Measurements from ENCODE around the gene EVL.

EVL gene

DNA sequence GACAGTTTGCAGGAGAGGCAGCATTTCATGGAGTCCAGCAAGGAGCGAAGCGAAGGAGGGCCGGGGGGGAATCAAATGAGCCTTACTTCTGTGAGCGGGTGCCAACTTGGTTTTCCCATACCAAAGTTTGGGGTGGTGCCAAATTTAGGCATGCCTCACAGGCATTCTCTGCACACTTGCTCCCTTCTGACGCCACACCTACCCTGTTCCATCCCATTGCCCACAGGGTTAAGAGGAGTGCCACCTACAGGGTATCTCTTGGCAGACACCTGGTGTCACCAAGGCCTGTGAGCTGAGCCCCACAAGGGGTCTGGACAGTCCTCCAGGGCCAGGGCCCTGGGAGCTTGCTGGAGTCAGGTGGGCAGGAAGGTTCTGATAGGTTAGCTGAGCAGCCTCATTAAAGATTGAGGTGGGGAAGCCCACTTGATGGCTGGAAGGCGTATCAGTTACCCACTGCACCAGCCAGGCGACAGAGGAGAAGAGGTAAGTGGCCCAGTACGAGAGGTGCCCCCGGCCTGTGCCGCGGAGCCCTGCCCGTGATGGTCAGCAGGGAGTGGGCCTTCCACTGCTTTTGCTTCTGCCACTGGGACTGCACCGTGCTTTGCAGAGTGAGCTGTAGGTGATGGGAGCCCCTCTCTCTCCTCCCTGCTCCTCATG, 49.0 kb downstream of the EVL start:
- DNase-seq, result no peak

GRCh38 chr14:100115236-100115635, 50.0 kb downstream of the EVL start:
- no peak for DNase-seq

DNA sequence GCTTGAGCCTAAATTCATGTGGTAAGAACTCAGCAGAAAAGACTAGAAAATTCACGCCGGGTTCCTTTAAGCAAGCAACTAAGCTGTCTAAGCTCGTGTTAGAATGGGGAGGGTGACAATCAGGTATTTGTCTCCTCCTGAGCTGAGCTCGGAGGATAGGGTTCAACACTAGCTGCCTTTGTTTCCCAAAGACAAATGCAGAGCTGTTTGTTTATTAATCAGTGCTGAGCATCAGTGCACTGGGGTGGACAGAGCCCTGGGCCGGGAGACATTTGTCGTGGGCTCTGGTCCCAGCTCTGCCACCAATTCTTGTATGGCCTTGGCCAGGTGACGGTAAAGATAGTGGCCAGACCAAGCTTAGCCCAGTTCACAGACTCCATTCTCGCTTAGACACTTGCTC, 50.5 kb downstream of the EVL start:
- no peak for DNase-seq

- no peak for DNase-seq
These were observed 50.9 kb downstream of the EVL start for GRCh38 chr14:100116134-100116533.

GRCh38 chr14:100117026-100117425, 51.8 kb downstream of the EVL start:
- no peak for DNase-seq

DNA sequence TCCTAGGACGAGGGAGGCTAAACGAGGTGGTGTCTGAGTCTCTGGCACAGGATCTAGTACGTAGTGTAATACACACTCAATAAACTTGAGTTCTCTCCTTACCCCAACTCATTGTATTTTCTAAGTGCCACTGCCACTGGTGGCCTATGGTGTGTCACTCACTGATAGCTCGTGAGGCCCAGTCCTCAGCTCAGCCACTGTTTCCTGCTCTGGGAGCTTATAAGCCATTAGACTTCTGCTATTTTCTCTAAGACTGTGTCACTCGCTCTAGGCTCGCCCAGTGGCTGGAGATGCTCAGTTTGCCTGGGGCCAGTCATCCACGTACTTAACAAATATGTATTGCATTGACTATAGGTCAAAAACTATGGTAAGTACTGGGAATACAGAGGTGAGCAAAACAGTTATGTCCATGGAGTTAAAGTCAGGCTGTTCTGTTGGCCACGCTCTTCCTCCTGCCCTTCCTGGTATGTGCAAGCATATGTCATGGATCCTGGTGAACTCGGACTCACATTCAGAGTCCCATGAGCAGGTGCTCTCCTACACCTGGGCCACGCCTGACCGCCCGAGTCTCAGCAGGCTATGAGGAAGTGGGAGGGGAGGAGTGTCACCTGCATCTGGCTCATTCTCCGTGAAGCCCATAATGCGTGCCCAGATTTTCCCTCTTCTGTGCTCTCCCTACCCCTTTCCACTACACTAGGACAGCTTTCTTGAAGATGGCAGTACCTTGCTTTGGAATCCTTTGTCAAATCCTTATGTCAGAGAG, 52.6 kb downstream of the EVL start:
- no peak for DNase-seq

DNA sequence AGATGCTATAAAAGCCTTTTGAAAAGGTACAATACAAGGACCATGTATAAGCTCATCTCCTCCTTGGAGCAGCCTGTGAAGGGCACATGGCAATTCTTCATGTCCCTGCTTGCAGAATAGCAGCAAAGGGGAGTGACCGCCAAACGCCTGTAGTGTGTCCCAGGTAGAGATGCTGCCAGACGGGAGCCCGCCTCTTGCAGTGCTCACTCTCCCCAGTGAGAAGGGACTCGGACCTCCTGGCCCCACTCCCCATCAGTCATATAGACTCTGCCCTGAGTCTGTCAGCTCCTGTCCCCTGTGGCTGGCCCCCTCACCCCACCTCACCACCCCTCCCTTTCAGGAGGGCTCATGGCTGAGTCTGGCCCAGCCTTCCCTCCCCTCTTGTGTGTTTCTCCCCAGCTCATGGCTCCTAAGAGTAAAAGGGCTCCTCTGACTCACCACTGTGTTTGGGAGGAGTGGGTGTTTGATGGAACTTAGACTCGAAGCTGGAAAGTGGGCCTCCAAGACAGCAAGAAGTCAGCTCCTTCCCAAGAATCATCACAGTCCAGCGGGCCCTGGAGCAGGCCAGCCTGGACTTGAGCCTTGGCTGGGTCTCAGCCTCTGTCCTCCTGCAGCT, 53.3 kb downstream of the EVL start:
- peak in 1 of 2 experiments; percentile 17 for DNase-seq

GRCh38 chr14:100119251-100119650, 54.0 kb downstream of the EVL start:
- DNase-seq, result no peak

- no peak for DNase-seq
These were observed 55.5 kb downstream of the EVL start for GRCh38 chr14:100120522-100121269.

- DNase-seq, result no peak
These were observed 56.6 kb downstream of the EVL start for GRCh38 chr14:100121643-100122480.

DNA sequence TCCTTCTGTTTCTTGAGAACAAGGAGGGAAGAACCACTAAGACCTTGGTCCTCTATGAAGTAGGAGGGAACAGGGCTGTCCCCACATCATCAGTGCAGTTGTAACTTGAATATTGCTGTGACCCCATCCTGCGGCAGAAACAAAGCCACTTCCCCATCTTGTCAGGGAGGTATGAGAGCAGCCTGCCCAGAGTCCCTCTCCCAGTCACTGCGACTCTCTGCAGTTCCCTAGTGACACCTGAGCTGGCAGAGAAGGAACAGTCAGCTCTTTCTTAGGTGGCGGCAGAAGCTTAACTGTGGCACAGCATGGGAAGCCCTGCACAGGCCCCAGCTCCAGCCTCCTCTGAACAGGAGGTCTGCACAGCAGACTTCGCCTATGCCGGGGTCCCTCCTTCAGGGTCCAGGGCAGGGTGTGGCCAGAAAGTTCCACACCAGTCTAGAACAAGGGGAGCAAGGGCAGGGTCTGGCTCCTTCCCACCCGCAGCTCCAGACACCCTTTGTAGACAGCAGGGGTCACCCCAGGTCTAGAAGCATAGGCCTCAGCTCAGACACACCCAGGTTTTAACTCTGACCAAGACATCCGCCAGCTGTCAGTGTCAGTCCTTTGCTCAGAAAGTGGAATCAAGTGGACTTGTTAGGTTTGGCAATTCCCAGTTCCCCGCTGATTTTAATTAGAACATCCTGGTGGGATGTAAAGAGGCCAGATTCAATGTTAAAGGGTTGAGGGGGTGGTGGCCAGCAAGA, 57.4 kb downstream of the EVL start:
- no peak for DNase-seq

DNA sequence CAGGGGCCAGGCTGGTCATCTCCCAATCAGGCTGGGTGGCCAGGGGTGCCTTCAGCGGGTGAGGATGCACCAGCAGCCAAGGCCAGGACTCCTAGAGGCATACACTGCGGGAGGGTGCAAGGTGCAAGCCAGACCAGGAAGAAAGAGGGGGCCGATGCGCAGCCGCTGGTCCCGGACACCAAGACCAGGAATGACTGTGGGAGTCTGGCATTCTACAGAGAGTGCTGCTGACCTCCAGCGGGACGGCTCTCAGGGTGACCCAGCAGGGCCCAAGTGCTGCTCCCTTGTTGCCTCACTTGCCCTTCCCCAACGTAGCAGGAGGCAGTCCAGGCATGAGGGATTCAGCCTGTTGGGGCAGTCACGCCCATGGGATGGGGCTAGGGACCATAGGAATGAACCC, 58.4 kb downstream of the EVL start:
- DNase-seq, result no peak

DNA sequence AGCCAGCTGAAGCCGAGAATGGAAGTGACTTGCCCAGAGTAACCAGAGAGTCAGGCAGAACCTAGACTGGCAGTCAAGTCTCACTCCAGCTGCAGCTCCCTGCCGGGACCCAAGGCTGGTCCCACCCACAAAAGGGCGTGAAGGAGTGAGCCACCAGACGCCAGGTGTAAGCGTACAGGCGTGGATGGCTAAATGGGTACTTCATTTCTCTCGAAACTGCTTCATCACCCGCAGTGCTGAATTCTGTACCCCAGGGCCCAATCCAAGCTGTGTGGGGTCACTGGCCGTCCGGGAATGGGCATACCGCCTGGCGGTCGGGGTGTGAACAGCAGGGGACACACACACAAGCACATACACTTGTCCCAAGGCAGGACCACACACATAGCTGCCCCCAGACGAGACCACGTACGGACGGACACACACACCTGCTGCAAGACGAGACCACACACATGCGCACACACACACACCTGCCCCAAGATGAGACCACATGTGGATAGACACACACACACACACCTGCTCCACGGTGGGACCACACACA, 59.4 kb downstream of the EVL start:
- DNase-seq, result no peak

DNA sequence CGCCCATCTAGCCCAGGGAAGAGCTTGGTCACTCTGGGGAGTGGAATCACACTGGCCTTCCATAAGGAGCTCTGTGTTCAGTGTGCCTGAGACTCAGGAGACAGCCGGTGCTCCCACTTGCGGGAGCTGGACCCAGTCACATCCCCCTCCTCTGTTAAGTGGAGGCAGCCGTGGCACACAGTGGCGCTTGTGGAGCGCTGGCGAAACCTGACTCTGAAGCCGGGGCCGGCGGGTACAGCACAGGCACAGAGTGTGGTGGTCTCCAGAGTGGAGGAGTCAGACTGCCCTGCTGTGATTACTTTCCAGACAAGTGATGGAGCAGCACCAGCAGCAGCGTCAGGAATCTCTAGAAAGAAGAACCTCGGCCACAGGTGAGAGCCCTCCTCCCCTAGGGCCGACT, 61.2 kb downstream of the EVL start:
- no peak for DNase-seq

- DNase-seq, result no peak
These were observed 62.7 kb downstream of the EVL start for GRCh38 chr14:100127853-100128455.

- no peak for DNase-seq
These were observed 63.5 kb downstream of the EVL start for GRCh38 chr14:100128688-100129087.

DNA sequence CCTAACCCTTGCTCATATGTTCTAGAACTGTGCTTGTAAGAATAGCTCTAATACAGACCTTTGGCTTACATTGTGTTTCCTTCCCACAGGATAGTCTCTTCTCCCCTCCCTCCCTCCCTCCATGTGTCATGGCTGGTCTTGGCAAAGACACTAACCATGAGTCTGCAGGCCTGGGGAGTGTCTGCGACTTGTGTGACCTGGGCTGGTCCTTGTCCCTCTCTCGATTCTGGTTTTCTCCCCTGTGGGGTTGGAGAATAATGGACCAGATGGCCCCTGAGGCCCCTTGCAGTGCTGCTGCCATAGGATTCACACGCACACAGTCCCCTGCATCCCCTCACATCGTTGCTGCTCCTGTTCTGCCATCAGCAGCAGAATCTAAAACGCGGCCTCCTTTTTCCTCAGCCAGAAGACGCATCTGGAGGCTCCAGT, 64.0 kb downstream of the EVL start:
- no peak for DNase-seq

- DNase-seq, result no peak
These were observed 65.3 kb downstream of the EVL start for GRCh38 chr14:100130521-100130920.

GRCh38 chr14:100131181-100131580, 66.0 kb downstream of the EVL start:
- no peak for DNase-seq

- DNase-seq, result no peak
These were observed 67.1 kb downstream of the EVL start for GRCh38 chr14:100132161-100132902.
